Heart right ventricle (tissue), 16 donors: Measurements from ENCODE around the gene STXBP3. TPM values are rescaled to one million over a fixed set of nuclear protein-coding genes. Genes with fewer than 3 reads are reported as not detected.
A peak's percentile ranks its signal among the peaks of the same experiment; 100 is the strongest.

ENCODE experiments used
- ATAC-seq, 8 donors: fragments of 200-7000 bp; cut with Tn5 transposase; one replicate each; pipeline ENCODE4 v1.9.1; 2020; ENCODE audit warnings: mild to moderate bottlenecking in 8 of 8, moderate library complexity in 8 of 8, moderate number of reproducible peaks in 1 of 8
- DNase-seq, 2 donors: peaks; one replicate each; pipeline ENCODE4 v3.0.0-alpha.2; 2020
- H3K27ac ChIP-seq, 10 donors: fragments of 200-600 bp; sonication (generic) in 2 of 10; one replicate each; pipeline versions ENCODE4 v1.5.0 to v1.8.0; 2020 to 2022; ENCODE audit warnings: mild to moderate bottlenecking in 3 of 10
- H3K27me3 ChIP-seq, 7 donors: fragments of 200-600 bp; one replicate each; pipeline ENCODE4 v1.8.0; 2021 to 2022; ENCODE audit warnings: mild to moderate bottlenecking in 2 of 7
- H3K36me3 ChIP-seq, 9 donors: fragments of 200-600 bp; sonication (generic) in 1 of 9; one replicate each; pipeline versions ENCODE4 v1.5.0 to v1.8.0; 2020 to 2022; ENCODE audit warnings: mild to moderate bottlenecking in 2 of 9
- H3K4me1 ChIP-seq, 9 donors: fragments of 200-600 bp; sonication (generic) in 1 of 9; one replicate each; pipeline versions ENCODE4 v1.5.0 to v1.8.0; 2020 to 2022; ENCODE audit warnings: mild to moderate bottlenecking in 4 of 9
- H3K4me3 ChIP-seq, 10 donors: fragments of 200-600 bp; sonication (generic) in 2 of 10; one replicate each; pipeline versions ENCODE4 v1.5.0 to v1.8.0; 2020 to 2022; ENCODE audit warnings: mild to moderate bottlenecking in 7 of 10, moderate library complexity in 2 of 10
- H3K9me3 ChIP-seq, 11 donors: fragments of 200-600 bp in 10 of 11; sonication (generic) in 2 of 11; one replicate each; pipeline versions ENCODE4 v1.5.0 to v1.8.0; 2013 to 2022; ENCODE audit warnings: mild to moderate bottlenecking in 2 of 11, control low read depth in 1 of 11, moderate library complexity in 1 of 11
- CTCF ChIP-seq, 9 donors: fragments of 200-600 bp; sonication (generic) in 2 of 9; IDR thresholded peaks; one replicate each; pipeline versions ENCODE4 v1.5.0 to v1.8.0; 2021 to 2022; ENCODE audit warnings: antibody characterized with exemption in 9 of 9, mild to moderate bottlenecking in 5 of 9, moderate library complexity in 1 of 9
- WGBS, 2 donors: extraction: QIAGEN DNeasy Blood & Tissue Kit; methylation state at CpG; one replicate each; pipeline ENCODE4 v1.1.7; 2013; ENCODE audit warnings: inconsistent platforms in 1 of 2; 5-methylcytosine and 5-hydroxymethylcytosine counted together
- intact Hi-C, 10 donors: fragments of 100-400 bp; cut with DNase I; formaldehyde crosslinking; loops; one replicate each; pipeline versions ENCODE4 v1.11.1 to v1.14.2; 2022
- polyA plus RNA-seq, 2 donors: library from polyadenylated mRNA; stranded (reverse); fragments of 200-250 nt; gene quantifications; one replicate each; pipeline ENCODE4 v1.2.3, GENCODE V29; 2013
- total RNA-seq, 10 donors: library from RNA; stranded (reverse); fragmentation: NEBNext Ultra II Directional in 3 of 10; extraction: Animal tissue kit (Norgen Biotek cat#: 25700) in 3 of 10; gene quantifications; one replicate each; pipeline versions ENCODE4 v1.2.1 to v1.2.4, GENCODE V29; 2021 to 2023
- donor health status: Arrhythmogenic right ventricular cardiomyopathy.
- donor health status: ischemic (EF 13 %, LVEDD 7.1; RV severe dilation, severe dysfunction).
- donor health status: healthy with polysubstance abuse.
- donor health status: DM: no; HTN: yes; CAD: no.
- donor health status: DM: no; HTN: no; CAD: no.
- donor health status: ischemic (EF 25% LVEDD 6.9; RV normal size, moderate dysfunction).
- donor health status: ischemic (EF 25% LVEDD 5.7; RV mildly dilated, moderate dysfunction).
- donor health status: healthy.
- donor health status: DM: yes; HTN: yes; CAD: no.
- donor health status: Ischemic cardiomyopathy.
- donor health status: ischemic (EF 35%, LVEDD 5.7; RV mildly dilated, moderate dysfunction).
- donor health status: nonischemic (EF 11% LVEDD 7.7; RV severe dilation, severe dysfunction).
- donor health status: DM: yes; HTN: yes; CAD: no.
- donor health status: PGD.
- donor health status: ischemic (EF 29% LVEDD 5.4; RV normal size, mild dysfunction).
- donor health status: nonischemic (EF 23%, LVEDD 6.1; RV moderate dilation, normal function).

STXBP3 gene
- total and polyA plus RNA-seq, 12 donors, result 18.1 to 34.5 (median 22.9) TPM

- ATAC-seq (peak in 3 of 8 donors; percentile 59 to 75 (median 65)), DNase-seq (no peak)
- Histone ChIP-seq H3K36me3 (peaks cover 0 to 89% (median 30%) of the 10 kb centered on the region in 9 donors), H3K27me3 (no peaks in the 10 kb centered on the region), H3K4me1 (peaks cover 0 to 15% (median 11%) of the 10 kb centered on the region in 9 donors), H3K9me3 (no peaks in the 10 kb centered on the region), H3K27ac (peak overlapping the region in 1 of 10 donors; percentile 7), H3K4me3 (no peak overlapping the region)
- intact Hi-C loops, result no loop called here
- 50 to 62% methylated on average over 1 of the region's 1 CpG for WGBS, 2 donors
- no peak for TF ChIP-seq CTCF (IDR thresholded peaks at IDR 0.05)
Measured at GRCh38 chr1:108767115-108767514, 20.6 kb downstream of the STXBP3 start.

- no peak for DNase-seq
- 91 to 95% methylated on average over 3 of the region's 3 CpGs for WGBS, 2 donors
- Histone ChIP-seq H3K4me1 (peaks cover 0 to 15% (median 11%) of the 10 kb centered on the region in 9 donors), H3K27me3 (no peaks in the 10 kb centered on the region), H3K27ac (no peak overlapping the region), H3K36me3 (peaks cover 0 to 87% (median 29%) of the 10 kb centered on the region in 9 donors), H3K9me3 (no peaks in the 10 kb centered on the region), H3K4me3 (no peak overlapping the region)
- TF ChIP-seq CTCF (IDR thresholded peaks at IDR 0.05), result no peak
- intact Hi-C loops, result no loop called here
- no peak for ATAC-seq
Measured at GRCh38 chr1:108767708-108768107, 21.2 kb downstream of the STXBP3 start.

GRCh38 chr1:108777839-108778238 is 31.4 kb downstream of the STXBP3 start:
- H3K9me3 ChIP-seq, result no peaks in the 10 kb centered on the region
- peaks cover 0 to 100% (median 54%) of the 10 kb centered on the region in 9 donors for H3K36me3 ChIP-seq
- no peak for DNase-seq
- no peaks in the 10 kb centered on the region for H3K4me1 ChIP-seq
- H3K27me3 ChIP-seq, result no peaks in the 10 kb centered on the region
- no peak for ATAC-seq
- H3K27ac ChIP-seq, result no peak overlapping the region
- TF ChIP-seq CTCF (IDR thresholded peaks at IDR 0.05), result no peak
- H3K4me3 ChIP-seq, result no peak overlapping the region
- intact Hi-C loops, result no loop called here

- Histone ChIP-seq H3K4me3 (no peak overlapping the region), H3K9me3 (peaks cover 0 to 5% (median 0%) of the 10 kb centered on the region in 11 donors), H3K27me3 (no peaks in the 10 kb centered on the region), H3K36me3 (peaks cover 0 to 100% (median 52%) of the 10 kb centered on the region in 9 donors), H3K4me1 (no peaks in the 10 kb centered on the region), H3K27ac (no peak overlapping the region)
- DNase-seq, result no peak
- no peak for ATAC-seq
- intact Hi-C loops, result no loop called here
- TF ChIP-seq CTCF (IDR thresholded peaks at IDR 0.05), result no peak
Measured at GRCh38 chr1:108779455-108779854, 33.0 kb downstream of the STXBP3 start.
